Endothelial cell of umbilical vein (primary cell): ENCODE data around the gene ODF2L. TPM values are rescaled to one million over a fixed set of nuclear protein-coding genes. Genes with fewer than 3 reads are reported as not detected.

Experiments
- BruUV-seq: library from RNA; stranded (reverse); fragments of 400-500 nt; replicated peaks from 2 replicates; lab custom pipeline; 2021; lab: Mats Ljungman, UMichigan
- CTCF ChIA-PET: fragments of 300-600, 350-600 bp; sonication (Branson Sonifier 250); formaldehyde crosslinking; loops from one replicate; lab custom pipeline; 2021; ENCODE audit warnings: antibody characterized with exemption, inconsistent platforms; lab: Charles Lee
- POLR2A ChIA-PET: fragments of 300-600, 350-600 bp; sonication (Branson Sonifier 250); formaldehyde crosslinking; loops from one replicate; lab custom pipeline; 2021; ENCODE audit warnings: antibody characterized with exemption, inconsistent platforms; lab: Charles Lee
- DNase-seq: peaks from one replicate; pipeline ENCODE4 v3.0.0-alpha.2; 2011; ENCODE audit warnings: low read depth, low spot score
- FAIRE-seq: peaks from 2 replicates; lab custom pipeline; 2011; peaks lifted over from hg19 to GRCh38; lab: Jason Lieb, UNC
- H2AFZ ChIP-seq: 2 replicates; pipeline ENCODE4 v1.6.0; 2012; ENCODE audit warnings: low read depth, low read length, control low read depth, inconsistent platforms
- H3K27ac ChIP-seq: 2 replicates; pipeline ENCODE4 v1.5.1; 2011; ENCODE audit warnings: low read depth, mild to moderate bottlenecking, control low read depth, low read length, moderate library complexity; ENCODE audit not compliant: insufficient read depth
- H3K27me3 ChIP-seq, 2 experiments: 2 replicates each; pipeline versions ENCODE4 v1.6.0 to v1.6.1; 2011; ENCODE audit warnings: low read length in 2 of 2, mixed read lengths in 1 of 2; ENCODE audit not compliant: control insufficient read depth in 2 of 2, insufficient read depth in 2 of 2
- H3K36me3 ChIP-seq, 2 experiments: 2 replicates in 1 of 2; 3 replicates in 1 of 2; pipeline ENCODE4 v1.5.1; 2011; ENCODE audit warnings: low read length in 2 of 2, mild to moderate bottlenecking in 1 of 2, moderate library complexity in 1 of 2; ENCODE audit not compliant: control insufficient read depth in 2 of 2, insufficient read depth in 2 of 2; ENCODE audit errors: extremely low read depth in 1 of 2
- H3K4me1 ChIP-seq: 3 replicates; pipeline ENCODE4 v1.5.1; 2011; ENCODE audit warnings: mild to moderate bottlenecking, low read length; ENCODE audit not compliant: control insufficient read depth, insufficient read depth; ENCODE audit errors: extremely low read depth
- H3K4me2 ChIP-seq: 2 replicates; pipeline ENCODE4 v1.6.1; 2011; ENCODE audit warnings: low read length, control low read depth, mixed read lengths; ENCODE audit not compliant: insufficient read depth
- H3K4me3 ChIP-seq, 3 experiments: fragments of 200-600 bp in 1 of 3; sonication (generic), shearing (Covaris generic) in 1 of 3; replicated peaks in 1 of 3; 2 replicates each; pipeline ENCODE4 v1.5.1; 2011 to 2016; ENCODE audit warnings: control low read depth in 3 of 3, low read length in 3 of 3, mild to moderate bottlenecking in 2 of 3, inconsistent platforms in 1 of 3, low read depth in 1 of 3, moderate library complexity in 1 of 3; ENCODE audit not compliant: insufficient read depth in 1 of 3
- H3K79me2 ChIP-seq: 2 replicates; pipeline ENCODE4 v1.6.0; 2012; ENCODE audit warnings: low read length, inconsistent platforms; ENCODE audit not compliant: control insufficient read depth, insufficient read depth
- H3K9ac ChIP-seq: replicated peaks from 2 replicates; pipeline ENCODE3; 2011; ENCODE audit warnings: low read length, control low read depth; ENCODE audit not compliant: insufficient read depth; ENCODE audit errors: extremely low read depth
- H3K9me1 ChIP-seq: replicated peaks from 3 replicates; pipeline ENCODE4 v1.6.0; 2011; ENCODE audit warnings: mild to moderate bottlenecking, low read length; ENCODE audit not compliant: control insufficient read depth, insufficient read depth; ENCODE audit errors: extremely low read depth
- H3K9me3 ChIP-seq: replicated peaks from 2 replicates; pipeline ENCODE4 v1.5.1; 2012; ENCODE audit warnings: low read length, inconsistent platforms; ENCODE audit not compliant: control insufficient read depth, insufficient read depth
- H4K20me1 ChIP-seq: replicated peaks from 2 replicates; pipeline ENCODE3; 2011; ENCODE audit warnings: mild to moderate bottlenecking, low read length; ENCODE audit not compliant: control insufficient read depth, insufficient read depth; ENCODE audit errors: extremely low read depth
- CTCF ChIP-seq, 2 donors: IDR thresholded peaks; 1 replicate in 1 of 2; 2 replicates in 1 of 2; pipeline ENCODE4 v1.5.1; 2011; ENCODE audit warnings: low read length in 2 of 2, mild to moderate bottlenecking in 2 of 2, moderate library complexity in 2 of 2, control low read depth in 1 of 2, inconsistent platforms in 1 of 2, low read depth in 1 of 2; ENCODE audit not compliant: insufficient read depth in 1 of 2; ENCODE audit errors: extremely low read depth in 1 of 2
- EZH2 ChIP-seq: IDR thresholded peaks from 2 replicates; pipeline ENCODE4 v1.6.1; 2012; ENCODE audit warnings: borderline replicate concordance, low read depth, mild to moderate bottlenecking, moderate library complexity, low read length, inconsistent platforms; ENCODE audit not compliant: severe bottlenecking
- FOS ChIP-seq: IDR thresholded peaks from 2 replicates; pipeline ENCODE4 v1.6.1; 2011; ENCODE audit warnings: mild to moderate bottlenecking, low read length, moderate library complexity, borderline replicate concordance; ENCODE audit not compliant: insufficient read depth
- GATA2 ChIP-seq: IDR thresholded peaks from 2 replicates; pipeline ENCODE4 v1.7.0; 2011; ENCODE audit warnings: low read depth, mild to moderate bottlenecking, moderate library complexity, mixed read lengths, low read length; ENCODE audit not compliant: insufficient read length, insufficient read depth
- JUN ChIP-seq: IDR thresholded peaks from 2 replicates; pipeline ENCODE4 v1.6.1; 2011; ENCODE audit warnings: borderline replicate concordance, low read depth; ENCODE audit not compliant: insufficient read length, insufficient read depth
- MYC ChIP-seq: IDR thresholded peaks from one replicate; pipeline ENCODE4 v1.6.1; 2011; ENCODE audit warnings: mild to moderate bottlenecking, low read depth, low read length
- POLR2A ChIP-seq: IDR thresholded peaks from 2 replicates; pipeline ENCODE4 v1.6.1; 2012; ENCODE audit warnings: low read depth, mild to moderate bottlenecking, control low read depth, low read length
- POLR2AphosphoS5 ChIP-seq: IDR thresholded peaks from 2 replicates; pipeline ENCODE4 v1.6.1; 2012; ENCODE audit warnings: low read depth, mild to moderate bottlenecking, control low read depth, low read length, moderate library complexity; ENCODE audit not compliant: insufficient read depth
- dilution Hi-C: fragments of 300-500 bp; cut with MboI; formaldehyde crosslinking; loops from one replicate; pipeline ENCODE4 v1.15.0; 2019; ENCODE audit warnings: low sequenced_read_pairs; ENCODE audit not compliant: extremely low pct_ligation_motif_present
- intact Hi-C: fragments of 100-400 bp; cut with micrococcal nuclease; formaldehyde crosslinking; loops from one replicate; pipeline ENCODE4 v1.10.0; 2022
- polyA plus RNA-seq, 4 experiments: library from polyadenylated mRNA; depleted of rRNA in 3 of 4; stranded (reverse) in 3 of 4; unstranded in 1 of 4; fragments of >200 nt; gene quantifications; 2 replicates each; pipeline versions ENCODE4 v1.2.1 to v1.2.3, GENCODE V29; 2011 to 2012; ENCODE audit warnings: missing spikeins in 1 of 4
- total RNA-seq: library from RNA; stranded (reverse); gene quantifications from 2 replicates; pipeline ENCODE4 v1.2.3, GENCODE V29; 2021
- TF ChIP-seq, protein P1 (sequence below): IDR thresholded peaks from 2 replicates; pipeline ENCODE4 v1.6.1; 2011; ENCODE audit not compliant: insufficient read depth, insufficient read length

The ODF2L gene
- total and polyA plus RNA-seq, 2 donors (not counting 3 experiments of a cell fraction or from before 2014, with no cell fraction given) = 9.6 to 74.7 TPM

- intact Hi-C loops (loop anchor here (1.0 to 10.0 kb wide), 2 partner anchors 13 to 322 kb away; partner anchors contain the start of genes ODF2L and SH3GLB1), dilution Hi-C loops (no loop called here)
- FAIRE-seq (no peak), DNase-seq (peak; percentile 64)
- H3K36me3 ChIP-seq = peaks cover 2% of the 10 kb centered on the region in 2 experiments
- ChIA-PET POLR2A (interaction anchor here (0.9 kb wide), 1 partner anchor 13 kb away, joined by 3 read pairs; the partner anchor contains the start of gene ODF2L), CTCF (interaction anchor here (1.1 to 2.3 kb wide), 6 partner anchors 13 to 358 kb away, joined by 3 to 10 read pairs (median 5); partner anchors contain the start of genes ODF2L and SH3GLB1)
- peaks cover 13% of the 10 kb centered on the region for H3K79me2 ChIP-seq
- TF ChIP-seq CTCF (IDR thresholded peaks at IDR 0.05; ENCODE audit: extremely low read depth in 1 of 2, insufficient read depth in 1 of 2, low read depth in 1 of 2, low read length in 2 of 2) (no peak), JUN (no peak), POLR2A (no peak)
- H3K27me3 ChIP-seq = no peaks in the 10 kb centered on the region
- H3K4me3 ChIP-seq = peak overlapping the region in 1 of 3 experiments; percentile 51
- H3K27ac ChIP-seq = peak overlapping the region; percentile 46
- H4K20me1 ChIP-seq = no peaks in the 10 kb centered on the region
- no TSS peak for BruUV-seq
- H3K9me1 ChIP-seq = no peaks in the 10 kb centered on the region
- H2AFZ ChIP-seq = no peak overlapping the region
- H3K9me3 ChIP-seq = no peaks in the 10 kb centered on the region
- peak overlapping the region; percentile 70 for H3K9ac ChIP-seq
- H3K4me1 ChIP-seq = peaks cover 14% of the 10 kb centered on the region
- H3K4me2 ChIP-seq = peak overlapping the region; percentile 63
Measured at GRCh38 chr1:86382878-86383277, 13.2 kb downstream of the ODF2L start.

DNA sequence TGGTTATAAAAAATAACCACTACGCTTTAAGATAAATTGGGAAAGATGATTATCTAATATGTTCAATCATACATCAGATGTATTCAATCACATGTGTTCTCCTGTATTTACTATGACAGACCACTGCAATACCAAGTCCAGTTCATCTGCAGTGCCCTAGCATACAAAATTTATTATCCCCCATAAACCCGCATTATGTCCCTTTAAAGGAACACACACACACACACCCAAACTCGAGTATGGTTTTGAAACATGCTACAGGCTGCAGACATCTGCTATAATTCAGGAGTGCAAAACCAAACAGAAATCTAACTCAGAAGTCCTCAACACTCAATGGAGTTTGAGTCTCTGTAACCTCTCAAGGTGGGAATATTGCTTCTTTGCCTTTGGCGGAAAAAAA, 14.9 kb downstream of the ODF2L start:
- no peaks in the 10 kb centered on the region for H3K9me1 ChIP-seq
- peaks cover 2 to 8% of the 10 kb centered on the region in 2 experiments for H3K36me3 ChIP-seq
- peaks cover 14% of the 10 kb centered on the region for H3K4me1 ChIP-seq
- FAIRE-seq (no peak), DNase-seq (no peak)
- H3K4me2 ChIP-seq = no peak overlapping the region
- no peak overlapping the region for H2AFZ ChIP-seq
- no peak overlapping the region for H3K27ac ChIP-seq
- ChIA-PET POLR2A (no interaction called here), CTCF (no interaction called here)
- H3K9ac ChIP-seq = no peak overlapping the region
- TF ChIP-seq GATA2 = no peak
- TF ChIP-seq EZH2 = no peak
- TF ChIP-seq, protein P1, sequence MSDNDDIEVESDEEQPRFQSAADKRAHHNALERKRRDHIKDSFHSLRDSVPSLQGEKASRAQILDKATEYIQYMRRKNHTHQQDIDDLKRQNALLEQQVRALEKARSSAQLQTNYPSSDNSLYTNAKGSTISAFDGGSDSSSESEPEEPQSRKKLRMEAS = no peak
- TF ChIP-seq FOS = no peak
- TF ChIP-seq JUN = no peak
- TF ChIP-seq CTCF (IDR thresholded peaks at IDR 0.05; ENCODE audit: extremely low read depth in 1 of 2, insufficient read depth in 1 of 2, low read depth in 1 of 2, low read length in 2 of 2) = no peak
- no peak for TF ChIP-seq POLR2AphosphoS5
- TF ChIP-seq POLR2A = no peak
- TF ChIP-seq MYC = no peak
- no peaks in the 10 kb centered on the region for H4K20me1 ChIP-seq
- H3K4me3 ChIP-seq = no peak overlapping the region
- intact Hi-C loops = loop anchor here (10.0 kb wide), 1 partner anchor 324 kb away; the partner anchor contains the start of gene SH3GLB1
- H3K27me3 ChIP-seq = no peaks in the 10 kb centered on the region
- no TSS peak for BruUV-seq
- peaks cover under 1% of the 10 kb centered on the region for H3K79me2 ChIP-seq
- dilution Hi-C loops = no loop called here
- no peaks in the 10 kb centered on the region for H3K9me3 ChIP-seq
